Glomerular visceral epithelial cell (primary cell): ENCODE data around the gene TFDP2.
"Not testable (repeated sequence)": the region's sequence is repeated elsewhere in the genome, so short reads cannot be mapped to it uniquely, and the experiment has no call there.

ENCODE experiments used
- DNase-seq: peaks from one replicate; pipeline ENCODE4 v3.0.0-alpha.2; 2016; ENCODE audit errors: extremely low spot score

TFDP2 gene

GRCh38 chr3:142148792-142149672 is at the start of gene TFDP2:
Gene TFDP2 (minus strand): TSS chr3:142149544. CDS start chr3:142101749, 47,795 bp downstream.
- peak; percentile 83 for DNase-seq

DNA sequence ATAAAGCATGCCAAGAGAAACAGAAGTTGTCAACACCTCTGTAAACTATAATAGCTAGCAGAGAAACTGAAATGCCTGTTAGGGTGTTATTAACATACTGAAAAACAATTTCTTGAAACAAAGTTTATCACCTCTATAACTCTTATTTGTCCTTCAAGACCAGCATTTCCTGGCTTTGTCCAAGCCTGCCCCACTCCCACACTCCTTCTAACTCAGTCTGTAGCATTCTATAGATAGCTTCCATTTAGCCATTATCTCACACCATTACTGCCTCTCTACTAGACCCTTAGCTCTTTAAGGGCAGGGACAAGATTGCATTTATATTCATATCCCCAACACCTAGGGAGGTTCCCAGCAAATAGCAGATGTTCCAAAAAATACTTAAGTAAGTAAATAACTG is 39.5 kb upstream of the TFDP2 start:
- DNase-seq = no peak

DNA sequence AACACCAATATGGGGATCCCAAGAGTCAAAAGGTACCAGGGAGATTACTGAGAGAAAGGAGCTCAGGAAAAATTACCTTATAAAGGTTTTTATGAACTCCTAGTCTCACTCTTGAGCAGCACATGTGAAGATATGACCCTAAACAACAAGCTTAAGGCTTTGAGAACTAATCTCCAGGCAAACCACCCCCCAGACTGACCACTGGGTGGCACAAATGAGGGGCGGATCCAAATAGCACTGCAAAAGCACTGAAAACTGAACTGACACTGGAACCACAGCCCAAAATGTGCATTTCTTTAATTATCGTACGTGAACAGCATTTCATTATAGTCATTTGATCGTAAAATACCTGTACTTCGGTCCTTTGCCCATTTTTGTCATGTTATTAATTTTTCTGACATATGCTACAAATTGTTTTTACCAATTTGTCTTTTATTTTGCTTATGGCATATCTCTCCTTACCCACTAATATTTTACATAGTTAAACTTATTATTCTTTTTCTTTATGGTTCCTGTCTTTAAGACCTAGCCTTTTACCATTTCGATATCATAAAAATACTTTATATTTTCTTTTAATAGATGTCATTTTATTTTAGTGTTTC is 31.5 kb upstream of the TFDP2 start:
- peak; percentile 11 for DNase-seq

DNA sequence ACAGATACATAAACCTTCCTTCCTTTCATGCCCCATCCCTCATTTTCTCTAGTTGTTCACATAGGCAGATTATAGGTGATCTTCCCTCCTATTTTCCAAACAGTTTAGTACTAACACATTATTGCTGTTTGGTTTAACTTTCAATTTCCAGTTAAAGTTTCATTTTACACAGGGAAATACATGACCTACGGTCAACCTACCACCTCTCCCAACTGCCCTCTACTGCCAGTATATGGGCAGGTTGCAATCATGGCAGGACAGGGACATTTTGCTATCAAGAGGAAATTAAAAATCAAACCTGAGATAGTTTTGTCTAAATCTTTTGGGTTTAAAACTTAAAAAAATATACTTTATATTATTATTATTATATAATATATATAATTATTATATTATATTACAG is 26.1 kb upstream of the TFDP2 start:
- no peak for DNase-seq

GRCh38 chr3:142174559-142174958 is 25.2 kb upstream of the TFDP2 start:
- DNase-seq = no peak

GRCh38 chr3:142168514-142168913 is 19.2 kb upstream of the TFDP2 start:
- DNase-seq = no peak

DNA sequence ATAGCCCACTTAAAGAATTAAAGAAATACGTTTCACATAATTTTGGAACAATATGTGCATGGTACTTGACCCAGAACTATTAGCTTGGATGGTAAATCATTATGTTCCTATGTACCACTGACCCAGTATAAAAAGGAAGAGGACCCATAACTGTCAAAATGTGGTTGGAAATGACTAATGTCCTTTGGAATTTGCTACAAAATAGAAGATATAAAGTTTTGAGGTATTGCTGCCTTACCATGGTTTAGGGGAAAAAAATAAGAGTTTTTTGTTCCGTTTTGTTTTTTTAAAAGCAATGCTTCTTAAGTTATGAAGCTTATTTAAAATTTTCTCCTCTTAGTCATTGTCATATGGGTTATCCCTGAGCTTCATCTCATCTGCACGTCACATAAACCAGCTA is 15.8 kb upstream of the TFDP2 start:
- DNase-seq = peak; percentile 26

- no peak for DNase-seq
Measured at GRCh38 chr3:142159083-142159740, 9.9 kb upstream of the TFDP2 start.

GRCh38 chr3:142154186-142154585 is 4.8 kb upstream of the TFDP2 start:
- DNase-seq = no peak

DNA sequence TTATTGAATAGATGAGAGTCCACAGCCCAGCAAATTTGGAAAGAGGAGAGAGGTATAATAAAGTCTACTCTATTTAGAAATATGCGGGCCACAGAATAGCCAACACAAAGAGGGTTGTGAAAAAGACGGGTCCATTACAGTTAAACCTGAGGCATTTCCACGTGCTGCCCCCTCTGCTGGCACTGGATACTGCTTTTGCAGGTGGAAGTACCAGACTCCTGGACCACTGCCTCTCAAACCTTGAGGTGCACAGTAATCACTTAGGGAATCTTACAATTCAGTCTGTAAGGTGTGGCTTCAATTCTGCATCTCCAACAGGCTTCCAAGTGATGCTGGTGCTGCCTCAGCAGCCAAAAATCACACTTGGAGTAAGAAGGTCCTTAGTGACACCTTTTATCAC is 3.0 kb upstream of the TFDP2 start:
- DNase-seq = no peak

DNA sequence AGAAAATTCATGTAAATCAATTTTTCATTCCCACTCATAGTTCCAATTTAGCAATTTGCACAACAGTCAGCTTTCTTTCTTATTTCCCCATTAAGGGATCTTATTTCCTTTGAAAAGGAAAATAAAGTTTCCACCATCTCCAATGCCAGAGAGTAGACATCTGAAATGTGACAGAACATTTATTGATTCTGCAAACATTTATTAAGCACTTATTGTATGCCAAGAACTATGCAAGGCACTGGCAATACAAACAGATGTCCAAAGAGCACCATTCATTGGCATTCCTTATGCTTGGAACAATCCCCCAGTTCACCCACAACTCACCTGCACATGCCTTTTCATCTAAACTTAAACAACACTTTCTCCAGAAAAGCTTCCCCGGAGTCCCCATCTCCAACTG is 2.5 kb upstream of the TFDP2 start:
- no peak for DNase-seq

DNA sequence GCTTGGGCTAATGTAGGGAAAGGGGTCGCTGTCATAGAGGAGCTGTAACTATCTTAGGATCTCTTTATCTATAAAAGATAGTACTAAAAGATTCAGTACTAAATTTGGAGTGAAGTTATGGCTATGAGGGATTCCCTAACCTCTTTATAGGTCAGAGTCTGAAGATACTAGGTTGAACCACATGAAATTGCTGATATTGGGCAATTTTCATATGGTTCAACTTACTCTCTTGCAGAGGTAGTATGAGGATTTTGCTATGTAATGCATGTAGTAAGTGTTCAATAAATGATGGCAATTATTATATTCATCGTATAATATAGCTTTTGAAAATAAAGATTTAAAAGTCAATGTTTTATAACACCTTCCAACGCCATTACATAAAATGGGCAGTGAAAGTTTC is 1.9 kb upstream of the TFDP2 start:
- no peak for DNase-seq

DNA sequence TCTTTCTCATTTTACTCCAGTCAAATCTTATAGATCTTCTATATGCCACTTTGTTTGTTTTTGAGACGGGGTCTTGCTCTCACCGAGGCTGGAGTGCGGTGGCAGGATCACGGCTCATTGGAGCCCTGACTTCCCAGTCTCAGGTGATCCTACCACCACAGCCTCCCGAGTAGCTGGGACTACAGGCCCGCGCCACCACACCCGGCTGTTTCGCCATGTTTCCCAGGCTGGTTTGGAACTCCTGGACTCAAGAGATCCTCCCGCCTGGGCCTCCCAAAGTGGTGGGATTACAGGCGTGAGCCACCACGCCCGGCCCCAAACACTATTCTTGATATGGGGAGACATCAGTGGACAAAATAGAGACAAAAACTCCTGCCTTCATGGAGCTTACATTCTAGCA is 927 bp upstream of the TFDP2 start:
- DNase-seq = no peak

- DNase-seq = no peak
Measured at GRCh38 chr3:142149673-142149992, 289 bp upstream of the TFDP2 start.

DNA sequence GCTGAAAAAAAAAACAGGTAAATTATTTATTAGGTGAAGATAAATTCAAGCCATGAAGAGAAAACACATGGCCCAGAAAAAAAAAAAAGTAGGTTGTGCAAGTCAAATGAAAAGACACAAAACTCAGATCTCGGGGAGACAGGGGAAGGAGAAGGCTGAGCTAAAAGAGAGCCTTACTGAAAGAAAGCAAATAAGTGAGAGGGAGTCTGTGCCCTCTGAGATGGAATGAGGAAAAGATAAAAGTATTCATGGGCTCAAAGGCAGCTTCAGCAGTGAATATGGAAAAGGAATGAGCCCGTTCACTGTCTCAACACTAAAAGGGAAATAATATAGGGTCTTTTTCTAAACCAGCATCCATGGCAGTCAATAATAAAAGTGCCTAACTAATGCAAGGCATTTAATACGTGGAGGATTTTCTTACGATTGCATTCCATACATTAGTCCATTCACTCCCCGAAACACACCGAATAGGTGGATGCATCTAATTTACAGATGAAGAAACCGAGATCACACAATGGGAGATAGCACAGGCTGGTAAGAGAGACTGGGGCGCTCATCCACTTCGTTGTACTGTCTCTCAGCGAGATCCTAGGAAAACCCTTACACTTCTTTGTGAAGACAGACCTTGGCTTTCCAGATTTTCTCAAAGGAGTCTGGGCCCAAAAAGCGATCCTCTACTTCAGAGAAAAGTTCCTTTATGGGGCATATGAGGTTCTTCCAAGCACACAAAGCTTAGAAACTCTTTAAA is 1.1 kb downstream of the TFDP2 start:
- peak; percentile 14 for DNase-seq

- DNase-seq = not testable (repeated sequence)
Measured at GRCh38 chr3:142144587-142144986, 4.8 kb downstream of the TFDP2 start.

- not testable (repeated sequence) for DNase-seq
Measured at GRCh38 chr3:142140608-142141285, 8.6 kb downstream of the TFDP2 start.

- not testable (repeated sequence) for DNase-seq
Measured at GRCh38 chr3:142137089-142137488, 12.3 kb downstream of the TFDP2 start.

DNA sequence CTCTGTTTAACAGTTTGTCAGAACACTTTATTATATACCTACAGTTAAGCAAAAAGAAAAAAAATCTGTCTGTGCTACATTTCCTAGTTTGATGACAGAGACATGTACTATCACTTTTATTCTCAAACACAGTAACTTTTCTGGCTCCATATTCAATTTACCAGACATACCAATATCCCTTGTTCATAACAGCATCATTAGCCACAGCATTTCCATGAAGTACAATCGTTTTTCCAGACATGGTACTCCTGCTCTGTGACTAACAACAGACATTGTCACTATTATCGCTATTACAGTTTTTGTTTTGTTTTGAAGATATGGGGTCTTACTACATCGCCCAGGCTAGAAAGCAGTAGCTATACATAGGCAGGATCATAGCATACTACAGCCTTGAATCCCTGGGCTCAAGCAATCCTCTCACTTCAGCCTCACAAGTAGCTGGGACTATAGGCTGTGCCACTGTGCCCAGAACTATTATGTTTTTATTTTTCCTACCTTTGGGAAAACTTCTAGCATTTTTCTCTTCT is 14.5 kb downstream of the TFDP2 start:
- no peak for DNase-seq

DNA sequence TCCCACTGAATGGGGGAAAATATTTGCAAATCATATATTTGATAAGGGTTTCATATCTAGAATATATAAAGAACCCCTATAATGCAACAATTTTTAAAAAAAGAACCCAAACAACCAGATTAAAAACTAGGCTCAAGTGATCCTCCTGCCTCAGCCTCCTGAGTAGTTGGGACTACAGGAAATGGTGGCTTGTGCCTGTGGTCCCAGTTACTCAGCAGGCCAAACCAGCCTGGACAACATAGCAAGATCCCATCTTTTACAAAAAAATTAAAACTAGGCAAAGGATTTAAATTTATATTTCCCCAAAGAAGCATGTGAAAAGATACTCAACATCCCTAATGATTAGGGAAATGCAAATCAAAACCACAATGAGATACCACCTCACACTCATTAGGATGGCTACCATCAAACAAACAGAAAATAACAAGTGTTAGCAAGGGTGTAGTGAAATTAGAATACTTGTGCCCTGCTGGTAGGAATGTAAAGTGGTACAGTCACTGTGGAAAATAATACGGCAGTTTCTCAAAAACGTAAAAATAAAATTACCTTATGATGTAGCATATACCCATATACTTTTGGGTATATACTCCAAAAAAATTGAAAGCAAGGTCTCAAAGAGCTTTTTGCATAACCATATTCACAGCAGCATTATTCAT is 19.7 kb downstream of the TFDP2 start:
- DNase-seq = no peak
